ENCODE measurements around the gene SCARF2. TPM values are rescaled to one million over a fixed set of nuclear protein-coding genes. Genes with fewer than 3 reads are reported as not detected.

SCARF2 gene
- total and polyA plus RNA-seq, 4 donors, result 0.15 to 2.0 (median 1.7) TPM

- Histone ChIP-seq H3K4me3 (ENCODE audit: low read depth in 1 of 3, low read length in 3 of 3) (no peak overlapping the region), H3K4me1 (ENCODE audit: control insufficient read depth in 4 of 4, insufficient read depth in 4 of 4, low read length in 3 of 4) (peaks cover 0 to 3% (median 0%) of the 10 kb centered on the region in 4 donors), H3K27ac (ENCODE audit: low read depth in 1 of 2, low read length in 2 of 2) (no peak overlapping the region), H3K36me3 (ENCODE audit: control insufficient read depth in 4 of 4, insufficient read depth in 3 of 4, low read depth in 1 of 4, low read length in 3 of 4) (peaks cover 0 to 32% (median 10%) of the 10 kb centered on the region in 4 donors), H3K27me3 (ENCODE audit: control insufficient read depth in 4 of 4, insufficient read depth in 4 of 4, low read length in 3 of 4) (no peaks in the 10 kb centered on the region), H3K9ac (ENCODE audit: low read depth in 1 of 2, low read length in 2 of 2) (no peak overlapping the region), H3K9me3 (ENCODE audit: control insufficient read depth in 4 of 4, low read length in 3 of 4) (no peaks in the 10 kb centered on the region)
- WGBS, result 95% methylated on average over 21 of the region's 21 CpGs
- TF ChIP-seq REST (IDR thresholded peaks at IDR 0.05) (no peak), RAD21 (IDR thresholded peaks at IDR 0.05) (no peak), EGR1 (IDR thresholded peaks at IDR 0.05; ENCODE audit: low read depth in 2 of 2) (no peak), HNF4A (conservative IDR thresholded peaks at IDR 0.05) (no peak), ZBTB33 (IDR thresholded peaks at IDR 0.05) (no peak), NR2F2 (IDR thresholded peaks at IDR 0.05) (no peak), MAX (IDR thresholded peaks at IDR 0.05) (no peak), YY1 (IDR thresholded peaks at IDR 0.05) (no peak), RXRA (IDR thresholded peaks at IDR 0.05) (no peak), ATF3 (IDR thresholded peaks at IDR 0.05) (no peak), HNF4G (IDR thresholded peaks at IDR 0.05) (no peak), CTCF (IDR thresholded peaks at IDR 0.05; ENCODE audit: low read depth, low read length, missing input control) (no peak), SP1 (IDR thresholded peaks at IDR 0.05) (no peak), GABPA (IDR thresholded peaks at IDR 0.05 in 1 of 2, conservative IDR thresholded peaks at IDR 0.05 in 1 of 2) (no peak), TAF1 (conservative IDR thresholded peaks at IDR 0.05) (no peak), JUND (IDR thresholded peaks at IDR 0.05) (no peak), FOXA1 (IDR thresholded peaks at IDR 0.05) (no peak), FOXA2 (IDR thresholded peaks at IDR 0.05) (no peak)
- no peak for DNase-seq (ENCODE audit: low spot score)
These were observed 8.9 kb upstream of the SCARF2 start for GRCh38 chr22:20446383-20446970.
